Mucosa of gallbladder (tissue), 1 donor: ENCODE results near the gene ZC3H18. TPM values are rescaled to one million over a fixed set of nuclear protein-coding genes. Genes with fewer than 3 reads are reported as not detected.

ENCODE experiments used
- DNase-seq: peaks from one replicate; pipeline ENCODE4 v3.0.0-alpha.2; 2020; ENCODE audit warnings: low spot score
- total RNA-seq: library from RNA; stranded (reverse); gene quantifications from one replicate; pipeline ENCODE4 v1.2.1, GENCODE V29; 2021
- donor health status: DM: no; HTN: no; CAD: no.

ZC3H18 gene
- total RNA-seq, 1 donor from 2014 or later: 43.4 TPM

GRCh38 chr16:88678224-88678979 is 108.2 kb downstream of the ZC3H18 start:
- DNase-seq: no peak

- no peak for DNase-seq
Measured at GRCh38 chr16:88680554-88681083, 110.4 kb downstream of the ZC3H18 start.

DNA sequence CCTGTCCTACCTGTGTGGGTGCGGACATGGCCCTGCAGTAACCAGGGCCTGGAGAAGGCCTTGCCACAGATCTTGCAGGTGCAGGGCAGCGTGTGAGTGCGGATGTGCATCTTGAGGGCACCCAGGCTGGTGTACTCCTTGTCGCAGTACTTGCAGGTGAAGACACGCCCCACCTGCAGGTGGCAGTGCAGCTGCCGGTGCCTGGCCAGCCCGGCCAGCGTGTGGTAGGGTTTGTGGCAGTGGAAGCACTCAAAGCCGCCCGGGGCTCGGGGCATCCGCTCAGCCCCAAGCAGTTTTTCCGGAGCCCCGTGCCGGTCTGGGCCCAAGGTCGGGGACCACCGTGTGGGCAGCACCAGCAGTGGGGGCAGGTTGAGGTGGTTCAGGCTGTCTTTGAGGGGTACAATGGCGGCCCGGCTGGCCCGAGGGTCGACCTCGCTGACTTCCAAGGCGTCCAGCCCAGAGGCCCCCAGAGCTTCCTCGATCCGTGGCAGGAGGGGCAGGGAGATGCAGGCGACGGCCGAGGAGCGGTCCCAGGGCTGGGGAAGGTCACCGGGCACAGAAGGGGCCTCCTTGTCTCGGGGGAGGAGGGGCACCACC is 111.0 kb downstream of the ZC3H18 start:
- no peak for DNase-seq

Other genes with a start within 250 kb of the ZC3H18 start
- gene ZNF469, start 187.4 kb upstream of the ZC3H18 start, total RNA-seq: 3.7 TPM
- gene ZFPM1, start 117.1 kb upstream of the ZC3H18 start, total RNA-seq: 72.0 TPM
- not detected for gene IL17C, start 68.2 kb downstream of the ZC3H18 start, total RNA-seq
- 271 TPM for gene CYBA, start 80.7 kb downstream of the ZC3H18 start, total RNA-seq
- gene MVD, start 92.7 kb downstream of the ZC3H18 start, total RNA-seq: 126 TPM
- 1.9 TPM for gene SNAI3, start 116.1 kb downstream of the ZC3H18 start, total RNA-seq
- 28.4 TPM for gene RNF166, start 136.0 kb downstream of the ZC3H18 start, total RNA-seq
- 15.0 TPM for gene CTU2, start 136.1 kb downstream of the ZC3H18 start, total RNA-seq
- 108 TPM for gene PIEZO1, start 214.8 kb downstream of the ZC3H18 start, total RNA-seq
- gene CDT1, start 233.4 kb downstream of the ZC3H18 start, total RNA-seq: 3.2 TPM
- 104 TPM for gene APRT, start 241.5 kb downstream of the ZC3H18 start, total RNA-seq